ENCODE results near the gene MAS1. TPM values are rescaled to one million over a fixed set of nuclear protein-coding genes. Genes with fewer than 3 reads are reported as not detected.

The MAS1 gene
- total and polyA plus RNA-seq, 2 donors (not counting 3 experiments of a cell fraction or from before 2014, with no cell fraction given) = not detected

- CTCF ChIA-PET = no interaction called here
- no peaks in the 10 kb centered on the region for H3K27me3 ChIP-seq (ENCODE audit: control insufficient read depth in 2 of 2, insufficient read depth in 2 of 2, low read length in 2 of 2)
- intact Hi-C loops (cut with micrococcal nuclease) = loop anchor here (5.0 kb wide), 1 partner anchor 227 kb away; no protein-coding TSS in a partner anchor
- no peaks in the 10 kb centered on the region for H3K9me3 ChIP-seq (replicated peaks; ENCODE audit: control insufficient read depth, insufficient read depth, low read length)
- no peak overlapping the region for H3K27ac ChIP-seq (ENCODE audit: insufficient read depth, low read depth, low read length)
- H3K36me3 ChIP-seq (ENCODE audit: control insufficient read depth in 2 of 2, extremely low read depth in 1 of 2, insufficient read depth in 2 of 2, low read length in 2 of 2) = no peaks in the 10 kb centered on the region
- no peak overlapping the region for H2AFZ ChIP-seq (ENCODE audit: low read depth, low read length)
- H3K4me1 ChIP-seq (ENCODE audit: control insufficient read depth, extremely low read depth, insufficient read depth, low read length) = no peaks in the 10 kb centered on the region
- H3K79me2 ChIP-seq (ENCODE audit: control insufficient read depth, insufficient read depth, low read length) = no peaks in the 10 kb centered on the region
- no peak overlapping the region for H3K9ac ChIP-seq (replicated peaks; ENCODE audit: extremely low read depth, insufficient read depth, low read length)
- H3K4me2 ChIP-seq (ENCODE audit: insufficient read depth, low read length) = no peak overlapping the region
- no peak for TF ChIP-seq JUN (IDR thresholded peaks at IDR 0.05; ENCODE audit: borderline replicate concordance, insufficient read depth, insufficient read length, low read depth)
- TF ChIP-seq, protein P1, sequence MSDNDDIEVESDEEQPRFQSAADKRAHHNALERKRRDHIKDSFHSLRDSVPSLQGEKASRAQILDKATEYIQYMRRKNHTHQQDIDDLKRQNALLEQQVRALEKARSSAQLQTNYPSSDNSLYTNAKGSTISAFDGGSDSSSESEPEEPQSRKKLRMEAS (IDR thresholded peaks at IDR 0.05; ENCODE audit: insufficient read depth, insufficient read length) = no peak
- TF ChIP-seq POLR2A (IDR thresholded peaks at IDR 0.05; ENCODE audit: low read depth, low read length) = no peak
- no peak for TF ChIP-seq GATA2 (IDR thresholded peaks at IDR 0.05; ENCODE audit: insufficient read depth, insufficient read length, low read depth, low read length)
- no peak for TF ChIP-seq FOS (IDR thresholded peaks at IDR 0.05; ENCODE audit: borderline replicate concordance, insufficient read depth, low read length)
- no peak for TF ChIP-seq POLR2AphosphoS5 (IDR thresholded peaks at IDR 0.05; ENCODE audit: insufficient read depth, low read depth, low read length)
- H3K9me1 ChIP-seq (replicated peaks; ENCODE audit: control insufficient read depth, extremely low read depth, insufficient read depth, low read length) = no peaks in the 10 kb centered on the region
- dilution Hi-C loops (cut with MboI; ENCODE audit: extremely low pct_ligation_motif_present, low sequenced_read_pairs) = no loop called here
- BruUV-seq (replicated peaks) = no TSS peak
- POLR2A ChIA-PET = no interaction called here
- FAIRE-seq (no peak), DNase-seq (ENCODE audit: low read depth, low spot score) (no peak)
- no peaks in the 10 kb centered on the region for H4K20me1 ChIP-seq (replicated peaks; ENCODE audit: control insufficient read depth, extremely low read depth, insufficient read depth, low read length)
- H3K4me3 ChIP-seq (replicated peaks in 1 of 3; ENCODE audit: insufficient read depth in 1 of 3, low read depth in 1 of 3, low read length in 3 of 3) = no peak overlapping the region
These were observed 30.3 kb upstream of the MAS1 start for GRCh38 chr6:159860482-159860881.

DNA sequence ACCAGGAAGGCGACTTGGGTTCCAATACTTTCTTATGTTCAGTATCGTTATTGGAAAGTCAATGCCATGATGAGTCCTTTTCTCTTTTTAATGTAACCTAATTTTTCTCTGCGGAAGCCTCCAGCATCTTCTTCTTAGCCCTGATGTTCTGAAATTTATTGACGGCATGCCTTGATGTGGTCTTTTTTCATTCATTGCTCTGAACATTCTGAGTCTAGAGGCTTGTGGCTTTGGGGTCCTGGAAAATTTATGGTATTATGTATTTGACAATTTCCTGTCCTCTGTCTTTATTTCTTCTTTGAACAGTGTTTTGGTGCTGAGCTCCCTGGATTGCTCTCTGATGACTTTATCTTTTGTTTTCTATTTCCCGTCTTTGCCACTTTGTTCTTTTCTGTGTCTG lies 28.7 kb upstream of the MAS1 start:
- BruUV-seq (replicated peaks) = no TSS peak

More for the DNA sequence above, 28.7 kb upstream of the MAS1 start:
- no peaks in the 10 kb centered on the region for H4K20me1 ChIP-seq (replicated peaks; ENCODE audit: control insufficient read depth, extremely low read depth, insufficient read depth, low read length)
- CTCF ChIA-PET = no interaction called here
- dilution Hi-C loops (cut with MboI; ENCODE audit: extremely low pct_ligation_motif_present, low sequenced_read_pairs) (no loop called here), intact Hi-C loops (cut with micrococcal nuclease) (loop anchor here (5.0 kb wide), 1 partner anchor 225 kb away; no protein-coding TSS in a partner anchor)
- H3K9me3 ChIP-seq (replicated peaks; ENCODE audit: control insufficient read depth, insufficient read depth, low read length) = no peaks in the 10 kb centered on the region
- no peak for FAIRE-seq
- no peaks in the 10 kb centered on the region for H3K4me1 ChIP-seq (ENCODE audit: control insufficient read depth, extremely low read depth, insufficient read depth, low read length)
- H2AFZ ChIP-seq (ENCODE audit: low read depth, low read length) = no peak overlapping the region
- no peaks in the 10 kb centered on the region for H3K27me3 ChIP-seq (ENCODE audit: control insufficient read depth in 2 of 2, insufficient read depth in 2 of 2, low read length in 2 of 2)
- no peak for DNase-seq (ENCODE audit: low read depth, low spot score)
- POLR2A ChIA-PET = no interaction called here
- no peaks in the 10 kb centered on the region for H3K79me2 ChIP-seq (ENCODE audit: control insufficient read depth, insufficient read depth, low read length)
- no peak for TF ChIP-seq EZH2 (IDR thresholded peaks at IDR 0.05; ENCODE audit: borderline replicate concordance, low read depth, low read length, severe bottlenecking)
- no peak for TF ChIP-seq MYC (IDR thresholded peaks at IDR 0.05; ENCODE audit: low read depth, low read length)
- TF ChIP-seq, protein P1 (IDR thresholded peaks at IDR 0.05; ENCODE audit: insufficient read depth, insufficient read length) = no peak
- TF ChIP-seq JUN (IDR thresholded peaks at IDR 0.05; ENCODE audit: borderline replicate concordance, insufficient read depth, insufficient read length, low read depth) = no peak
- no peak for TF ChIP-seq GATA2 (IDR thresholded peaks at IDR 0.05; ENCODE audit: insufficient read depth, insufficient read length, low read depth, low read length)
- TF ChIP-seq CTCF (IDR thresholded peaks at IDR 0.05; ENCODE audit: extremely low read depth in 1 of 2, insufficient read depth in 1 of 2, low read depth in 1 of 2, low read length in 2 of 2) = no peak
- no peak for TF ChIP-seq POLR2A (IDR thresholded peaks at IDR 0.05; ENCODE audit: low read depth, low read length)
- TF ChIP-seq FOS (IDR thresholded peaks at IDR 0.05; ENCODE audit: borderline replicate concordance, insufficient read depth, low read length) = no peak
- no peak for TF ChIP-seq POLR2AphosphoS5 (IDR thresholded peaks at IDR 0.05; ENCODE audit: insufficient read depth, low read depth, low read length)
- no peak overlapping the region for H3K27ac ChIP-seq (ENCODE audit: insufficient read depth, low read depth, low read length)
- H3K9ac ChIP-seq (replicated peaks; ENCODE audit: extremely low read depth, insufficient read depth, low read length) = no peak overlapping the region
- H3K4me3 ChIP-seq (replicated peaks in 1 of 3; ENCODE audit: insufficient read depth in 1 of 3, low read depth in 1 of 3, low read length in 3 of 3) = no peak overlapping the region
- H3K9me1 ChIP-seq (replicated peaks; ENCODE audit: control insufficient read depth, extremely low read depth, insufficient read depth, low read length) = no peaks in the 10 kb centered on the region
- no peak overlapping the region for H3K4me2 ChIP-seq (ENCODE audit: insufficient read depth, low read length)
- no peaks in the 10 kb centered on the region for H3K36me3 ChIP-seq (ENCODE audit: control insufficient read depth in 2 of 2, extremely low read depth in 1 of 2, insufficient read depth in 2 of 2, low read length in 2 of 2)
